Measurements from ENCODE around the gene TSPAN13.

Gene TSPAN13

DNA sequence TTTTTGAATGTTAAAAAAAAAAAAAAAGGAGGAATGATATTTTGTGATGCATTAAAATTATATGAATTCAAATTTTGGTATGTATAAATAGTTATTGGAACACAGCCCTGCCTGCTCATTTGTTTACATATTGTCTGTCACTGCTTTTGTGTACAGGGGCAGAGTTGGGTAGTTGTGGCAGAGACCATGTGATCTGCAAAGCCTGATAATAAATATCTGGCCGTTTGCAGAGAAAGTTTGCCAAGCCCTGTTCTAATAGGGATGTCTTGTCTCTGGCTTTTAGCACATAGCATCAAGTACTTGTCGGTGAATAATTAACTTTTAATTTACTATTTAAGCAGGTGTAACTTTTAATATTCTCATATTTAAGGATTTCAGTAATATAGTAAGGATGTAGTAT is 19.8 kb downstream of the TSPAN13 start:
- TF ChIP-seq, protein P1, sequence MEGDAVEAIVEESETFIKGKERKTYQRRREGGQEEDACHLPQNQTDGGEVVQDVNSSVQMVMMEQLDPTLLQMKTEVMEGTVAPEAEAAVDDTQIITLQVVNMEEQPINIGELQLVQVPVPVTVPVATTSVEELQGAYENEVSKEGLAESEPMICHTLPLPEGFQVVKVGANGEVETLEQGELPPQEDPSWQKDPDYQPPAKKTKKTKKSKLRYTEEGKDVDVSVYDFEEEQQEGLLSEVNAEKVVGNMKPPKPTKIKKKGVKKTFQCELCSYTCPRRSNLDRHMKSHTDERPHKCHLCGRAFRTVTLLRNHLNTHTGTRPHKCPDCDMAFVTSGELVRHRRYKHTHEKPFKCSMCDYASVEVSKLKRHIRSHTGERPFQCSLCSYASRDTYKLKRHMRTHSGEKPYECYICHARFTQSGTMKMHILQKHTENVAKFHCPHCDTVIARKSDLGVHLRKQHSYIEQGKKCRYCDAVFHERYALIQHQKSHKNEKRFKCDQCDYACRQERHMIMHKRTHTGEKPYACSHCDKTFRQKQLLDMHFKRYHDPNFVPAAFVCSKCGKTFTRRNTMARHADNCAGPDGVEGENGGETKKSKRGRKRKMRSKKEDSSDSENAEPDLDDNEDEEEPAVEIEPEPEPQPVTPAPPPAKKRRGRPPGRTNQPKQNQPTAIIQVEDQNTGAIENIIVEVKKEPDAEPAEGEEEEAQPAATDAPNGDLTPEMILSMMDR (IDR thresholded peaks at IDR 0.05; ENCODE audit: low read length): no peak
- TF ChIP-seq EZH2 (IDR thresholded peaks at IDR 0.05; ENCODE audit: borderline replicate concordance, low read length): no peak
- Histone ChIP-seq H3K27me3 (ENCODE audit: insufficient read depth, low read length) (no peaks in the 10 kb centered on the region), H3K79me2 (ENCODE audit: insufficient read depth, low read length) (peaks cover 40% of the 10 kb centered on the region), H3F3A (ENCODE audit: insufficient read depth, low read length) (no peaks in the 10 kb centered on the region), H3K9me3 (ENCODE audit: low read length) (no peaks in the 10 kb centered on the region), H3K36me3 (ENCODE audit: insufficient read depth, low read length) (no peaks in the 10 kb centered on the region), H3K4me2 (ENCODE audit: low read length) (no peak overlapping the region), H4K20me1 (ENCODE audit: insufficient read depth, low read length) (no peaks in the 10 kb centered on the region), H2AFZ (ENCODE audit: low read length) (no peak overlapping the region), H3K4me3 (ENCODE audit: low read depth, low read length, poor library complexity, severe bottlenecking) (no peak overlapping the region), H3K9me2 (ENCODE audit: low read depth, low read length) (no peaks in the 10 kb centered on the region), H3K4me1 (ENCODE audit: insufficient read depth, low read length, severe bottlenecking) (peaks cover 84% of the 10 kb centered on the region), H3K27ac (ENCODE audit: low read depth, low read length, poor library complexity, severe bottlenecking) (no peak overlapping the region), H3K9ac (ENCODE audit: low read length) (no peak overlapping the region)

- Histone ChIP-seq H3K4me3 (ENCODE audit: low read depth, low read length, poor library complexity, severe bottlenecking) (no peak overlapping the region), H2AFZ (ENCODE audit: low read length) (no peak overlapping the region), H3K36me3 (ENCODE audit: insufficient read depth, low read length) (no peaks in the 10 kb centered on the region), H3F3A (ENCODE audit: insufficient read depth, low read length) (no peaks in the 10 kb centered on the region), H3K27me3 (ENCODE audit: insufficient read depth, low read length) (no peaks in the 10 kb centered on the region), H3K79me2 (ENCODE audit: insufficient read depth, low read length) (peaks cover 36% of the 10 kb centered on the region), H3K4me2 (ENCODE audit: low read length) (no peak overlapping the region), H3K27ac (ENCODE audit: low read depth, low read length, poor library complexity, severe bottlenecking) (peak overlapping the region; percentile 29), H3K9me2 (ENCODE audit: low read depth, low read length) (no peaks in the 10 kb centered on the region), H4K20me1 (ENCODE audit: insufficient read depth, low read length) (no peaks in the 10 kb centered on the region), H3K9ac (ENCODE audit: low read length) (no peak overlapping the region), H3K9me3 (ENCODE audit: low read length) (no peaks in the 10 kb centered on the region), H3K4me1 (ENCODE audit: insufficient read depth, low read length, severe bottlenecking) (peaks cover 85% of the 10 kb centered on the region)
- TF ChIP-seq, protein P1 (IDR thresholded peaks at IDR 0.05; ENCODE audit: low read length): no peak
- no peak for TF ChIP-seq EZH2 (IDR thresholded peaks at IDR 0.05; ENCODE audit: borderline replicate concordance, low read length)
Measured at GRCh38 chr7:16773884-16774283, 20.3 kb downstream of the TSPAN13 start.

- Histone ChIP-seq H3K9me3 (ENCODE audit: low read length) (no peaks in the 10 kb centered on the region), H3K4me3 (ENCODE audit: low read depth, low read length, poor library complexity, severe bottlenecking) (no peak overlapping the region), H3K4me2 (ENCODE audit: low read length) (peak overlapping the region; percentile 10; the same call in 1 of the 2 replicates), H3K4me1 (ENCODE audit: insufficient read depth, low read length, severe bottlenecking) (peaks cover 87% of the 10 kb centered on the region), H3K36me3 (ENCODE audit: insufficient read depth, low read length) (no peaks in the 10 kb centered on the region), H3K9ac (ENCODE audit: low read length) (no peak overlapping the region), H4K20me1 (ENCODE audit: insufficient read depth, low read length) (no peaks in the 10 kb centered on the region), H3K27ac (ENCODE audit: low read depth, low read length, poor library complexity, severe bottlenecking) (peak overlapping the region; percentile 29), H3K27me3 (ENCODE audit: insufficient read depth, low read length) (no peaks in the 10 kb centered on the region), H3K9me2 (ENCODE audit: low read depth, low read length) (no peaks in the 10 kb centered on the region), H3F3A (ENCODE audit: insufficient read depth, low read length) (no peaks in the 10 kb centered on the region), H2AFZ (ENCODE audit: low read length) (no peak overlapping the region), H3K79me2 (ENCODE audit: insufficient read depth, low read length) (peaks cover 35% of the 10 kb centered on the region)
- TF ChIP-seq, protein P1 (IDR thresholded peaks at IDR 0.05; ENCODE audit: low read length): no peak
- no peak for TF ChIP-seq EZH2 (IDR thresholded peaks at IDR 0.05; ENCODE audit: borderline replicate concordance, low read length)
Measured at GRCh38 chr7:16774294-16774693, 20.7 kb downstream of the TSPAN13 start.

Data from OCI-LY1 (cell line).